ENCODE data around the gene SERPINB8.

SERPINB8 gene

GRCh38 chr18:63965716-63966330 lies 4.1 kb upstream of the SERPINB8 start:
- DNase-seq, result no peak

GRCh38 chr18:63970809-63971205 lies 926 bp downstream of the SERPINB8 start:
- peak; percentile 61 to 62 for DNase-seq

GRCh38 chr18:63971320-63972001 lies 1.6 kb downstream of the SERPINB8 start:
- peak in 1 of 2 experiments; percentile 40 for DNase-seq

- no peak for DNase-seq
These were observed 2.1 kb downstream of the SERPINB8 start for GRCh38 chr18:63972002-63972376.

GRCh38 chr18:63974991-63975390 lies 5.1 kb downstream of the SERPINB8 start:
- no peak for DNase-seq

GRCh38 chr18:63975628-63976027 lies 5.7 kb downstream of the SERPINB8 start:
- no peak for DNase-seq

GRCh38 chr18:63977040-63977439 lies 7.2 kb downstream of the SERPINB8 start:
- no peak for DNase-seq

GRCh38 chr18:63979409-63979920 lies 9.6 kb downstream of the SERPINB8 start:
- DNase-seq, result peak; percentile 52 to 69

- DNase-seq, result no peak
These were observed 10.1 kb downstream of the SERPINB8 start for GRCh38 chr18:63980027-63980426.

GRCh38 chr18:63980896-63981460 lies 11.1 kb downstream of the SERPINB8 start:
- DNase-seq, result no peak

GRCh38 chr18:63981719-63982118 lies 11.8 kb downstream of the SERPINB8 start:
- DNase-seq, result no peak

- DNase-seq, result no peak
These were observed 12.5 kb downstream of the SERPINB8 start for GRCh38 chr18:63982361-63982760.

GRCh38 chr18:63986885-63987284 lies 17.0 kb downstream of the SERPINB8 start:
- no peak for DNase-seq

GRCh38 chr18:63987743-63988142 lies 17.9 kb downstream of the SERPINB8 start:
- no peak for DNase-seq

GRCh38 chr18:63992751-63993150 lies 22.9 kb downstream of the SERPINB8 start:
- no peak for DNase-seq

GRCh38 chr18:63994783-63995399 lies 25.0 kb downstream of the SERPINB8 start:
- DNase-seq, result peak; percentile 23 to 24

- no peak for DNase-seq
These were observed 27.2 kb downstream of the SERPINB8 start for GRCh38 chr18:63997041-63997440.

GRCh38 chr18:63997606-63998005 lies 27.7 kb downstream of the SERPINB8 start:
- DNase-seq, result no peak

- DNase-seq, result peak; percentile 86 to 89
These were observed 30.0 kb downstream of the SERPINB8 start for GRCh38 chr18:63999871-64000270.

- DNase-seq, result no peak
These were observed 32.7 kb downstream of the SERPINB8 start for GRCh38 chr18:64002581-64002980.

GRCh38 chr18:64009305-64009704 lies 39.4 kb downstream of the SERPINB8 start:
- DNase-seq, result no peak

GRCh38 chr18:64011513-64011912 lies 41.6 kb downstream of the SERPINB8 start:
- no peak for DNase-seq

- peak; percentile 19 to 54 for DNase-seq
These were observed 48.0 kb downstream of the SERPINB8 start for GRCh38 chr18:64017870-64018269.

Measured in SHP77 (cell line).